HCT116 (cell line): ENCODE measurements around the gene SCAANT1. TPM values are rescaled to one million over a fixed set of nuclear protein-coding genes. Genes with fewer than 3 reads are reported as not detected.
A peak's percentile ranks its signal among the peaks of the same experiment; 100 is the strongest.

Experiments
- ATAC-seq: fragments of 200-7000 bp; cut with Tn5 transposase; 2 replicates; pipeline ENCODE4 v1.9.1; 2020; ENCODE audit warnings: mild to moderate bottlenecking, moderate library complexity
- BruUV-seq: library from RNA; stranded (reverse); fragments of 400-500 nt; replicated peaks from 2 replicates; lab custom pipeline; 2021; lab: Mats Ljungman, UMichigan
- CTCF ChIA-PET: fragments of 300-600 bp; sonication (Branson Sonifier 250); formaldehyde crosslinking; loops from one replicate; lab custom pipeline; 2021; ENCODE audit warnings: antibody characterized with exemption; lab: Charles Lee
- POLR2A ChIA-PET: fragments of 300-600, 350-600 bp; sonication (Branson Sonifier 250); formaldehyde crosslinking; loops from one replicate; lab custom pipeline; 2021; ENCODE audit warnings: antibody characterized with exemption; lab: Charles Lee
- RAD21 ChIA-PET, 2 experiments: fragments of 300-600 bp; sonication (Branson Sonifier 250); formaldehyde crosslinking; loops; one replicate each; lab custom pipeline; 2023; ENCODE audit warnings: low total read pairs in 2 of 2; ENCODE audit not compliant: uncharacterized antibody in 2 of 2, unreplicated experiment in 2 of 2, low non-redundant PET in 1 of 2; lab: Charles Lee
- DNase-seq: peaks from one replicate; pipeline ENCODE4 v3.0.0-alpha.2; 2010; ENCODE audit warnings: low read depth, low spot score
- H2AFZ ChIP-seq: fragments of 200-600 bp; shearing (Covaris generic), sonication (generic); 2 replicates; pipeline ENCODE4 v1.6.1; 2017; ENCODE audit warnings: low read depth, mixed run types, mixed read lengths, antibody characterized with exemption, low read length; ENCODE audit not compliant: poor library complexity, severe bottlenecking
- H3K27ac ChIP-seq: 2 replicates; pipeline ENCODE4 v1.5.1; 2012; ENCODE audit warnings: low read depth, low read length
- H3K27me3 ChIP-seq: fragments of 200-600 bp; sonication (generic); 2 replicates; pipeline ENCODE4 v1.6.1; 2016; ENCODE audit warnings: mixed run types, low read length, mixed read lengths; ENCODE audit not compliant: insufficient read depth
- H3K36me3 ChIP-seq, 2 experiments: fragments of 200-500 bp in 1 of 2; fragments of 200-600 bp in 1 of 2; sonication (Bioruptor generic) in 1 of 2; sonication (generic) in 1 of 2; 2 replicates each; pipeline versions ENCODE4 v1.5.1 to v1.6.1; 2014 to 2016; ENCODE audit warnings: low read length in 2 of 2, inconsistent platforms in 1 of 2, mixed read lengths in 1 of 2, mixed run types in 1 of 2; ENCODE audit not compliant: insufficient read depth in 2 of 2, control insufficient read depth in 1 of 2
- H3K4me1 ChIP-seq, 2 experiments: fragments of 200-600 bp in 1 of 2; sonication (generic) in 1 of 2; 2 replicates each; pipeline versions ENCODE4 v1.5.1 to v1.6.1; 2012 to 2017; ENCODE audit warnings: low read length in 2 of 2, inconsistent platforms in 1 of 2, mild to moderate bottlenecking in 1 of 2, mixed read lengths in 1 of 2, mixed run types in 1 of 2, moderate library complexity in 1 of 2; ENCODE audit not compliant: insufficient read depth in 2 of 2, control insufficient read depth in 1 of 2
- H3K4me2 ChIP-seq: fragments of 200-600 bp; sonication (generic); 2 replicates; pipeline ENCODE4 v1.6.1; 2017; ENCODE audit warnings: mixed run types, low read length, mixed read lengths
- H3K4me3 ChIP-seq, 2 experiments: fragments of 200-600 bp in 1 of 2; sonication (generic) in 1 of 2; replicated peaks in 1 of 2; 2 replicates each; pipeline ENCODE4 v1.5.1; 2011 to 2016; ENCODE audit warnings: low read length in 2 of 2, control low read depth in 1 of 2, low read depth in 1 of 2, mild to moderate bottlenecking in 1 of 2, mixed read lengths in 1 of 2, mixed run types in 1 of 2
- H3K79me2 ChIP-seq: fragments of 200-600 bp; sonication (generic); 2 replicates; pipeline ENCODE4 v1.6.1; 2017; ENCODE audit warnings: mild to moderate bottlenecking, mixed run types, low read length, moderate library complexity, mixed read lengths; ENCODE audit not compliant: insufficient read depth
- H3K9ac ChIP-seq: fragments of 200-600 bp; sonication (generic); 2 replicates; pipeline ENCODE4 v1.6.1; 2016; ENCODE audit warnings: low read length, mixed read lengths
- H3K9me2 ChIP-seq: fragments of 200-600 bp; sonication (generic), shearing (Covaris generic); 2 replicates; pipeline ENCODE4 v1.6.1; 2017; ENCODE audit warnings: mixed run types, mild to moderate bottlenecking, moderate library complexity; ENCODE audit not compliant: insufficient read depth
- H3K9me3 ChIP-seq, 2 experiments: fragments of 200-500 bp in 1 of 2; fragments of 200-600 bp in 1 of 2; sonication (Bioruptor generic) in 1 of 2; sonication (generic) in 1 of 2; 2 replicates each; pipeline ENCODE4 v1.6.1; 2014 to 2017; ENCODE audit warnings: low read length in 2 of 2, mixed read lengths in 2 of 2, inconsistent platforms in 1 of 2, low read depth in 1 of 2, mild to moderate bottlenecking in 1 of 2, mixed run types in 1 of 2, moderate library complexity in 1 of 2; ENCODE audit not compliant: control insufficient read depth in 1 of 2, insufficient read depth in 1 of 2
- H4K20me1 ChIP-seq: fragments of 200-600 bp; sonication (generic), shearing (Covaris generic); 2 replicates; pipeline ENCODE4 v1.6.1; 2017; ENCODE audit warnings: mixed run types, mild to moderate bottlenecking, moderate library complexity; ENCODE audit not compliant: insufficient read depth
- ATF3 ChIP-seq: IDR thresholded peaks from 2 replicates; pipeline ENCODE4 v1.6.1; 2012
- CBX3 ChIP-seq: IDR thresholded peaks from 2 replicates; pipeline ENCODE4 v1.6.1; 2012; ENCODE audit warnings: low read depth
- CEBPB ChIP-seq: IDR thresholded peaks from 2 replicates; pipeline ENCODE4 v1.6.1; 2012; ENCODE audit warnings: low read depth
- EGR1 ChIP-seq: IDR thresholded peaks from 2 replicates; pipeline ENCODE4 v1.6.1; 2012; ENCODE audit warnings: low read depth
- ELF1 ChIP-seq: IDR thresholded peaks from 2 replicates; pipeline ENCODE4 v1.6.1; 2012; ENCODE audit warnings: low read depth, borderline replicate concordance
- EZH2 ChIP-seq: fragments of 200-600 bp; sonication (generic); IDR thresholded peaks from 2 replicates; pipeline ENCODE4 v1.6.1; 2017; ENCODE audit warnings: antibody characterized with exemption, mixed run types
- EZH2phosphoT487 ChIP-seq: fragments of 200-600 bp; IDR thresholded peaks from 2 replicates; pipeline ENCODE4 v1.6.1; 2018; ENCODE audit warnings: antibody characterized with exemption, borderline replicate concordance
- FOSL1 ChIP-seq: IDR thresholded peaks from 2 replicates; pipeline ENCODE4 v1.6.1; 2012; ENCODE audit warnings: low read depth
- JUND ChIP-seq: IDR thresholded peaks from 2 replicates; pipeline ENCODE4 v1.6.1; 2012
- MAX ChIP-seq: IDR thresholded peaks from 2 replicates; pipeline ENCODE4 v1.6.1; 2012
- POLR2AphosphoS5 ChIP-seq: IDR thresholded peaks from 2 replicates; pipeline ENCODE4 v1.6.1; 2011; ENCODE audit warnings: mild to moderate bottlenecking, low read depth, low read length, moderate library complexity
- RAD21 ChIP-seq: IDR thresholded peaks from 2 replicates; pipeline ENCODE4 v1.6.1; 2012; ENCODE audit warnings: low read depth, mild to moderate bottlenecking
- SIN3A ChIP-seq: IDR thresholded peaks from 2 replicates; pipeline ENCODE4 v1.6.1; 2012; ENCODE audit warnings: low read depth
- SP1 ChIP-seq: IDR thresholded peaks from 2 replicates; pipeline ENCODE4 v1.6.1; 2012; ENCODE audit warnings: low read depth
- SRF ChIP-seq: IDR thresholded peaks from 2 replicates; pipeline ENCODE4 v1.6.1; 2012; ENCODE audit warnings: low read depth
- TCF7L2 ChIP-seq: IDR thresholded peaks from 2 replicates; pipeline ENCODE4 v1.7.0; 2011; ENCODE audit warnings: borderline replicate concordance, inconsistent platforms; ENCODE audit not compliant: insufficient read depth, insufficient read length; ENCODE audit errors: extremely low read depth
- YY1 ChIP-seq: IDR thresholded peaks from 2 replicates; pipeline ENCODE4 v1.6.1; 2011; ENCODE audit warnings: low read length, low read depth, moderate library complexity, mild to moderate bottlenecking; ENCODE audit not compliant: insufficient replicate concordance; ENCODE audit errors: extremely low read depth
- ZFX ChIP-seq: fragments of 450-650 bp; IDR thresholded peaks from 2 replicates; pipeline ENCODE4 v1.6.1; 2017
- intact Hi-C: fragments of 100-400 bp; cut with micrococcal nuclease; formaldehyde crosslinking; loops from 2 replicates; pipeline ENCODE4 v1.10.0; 2022
- total RNA-seq: library from RNA; stranded (reverse); gene quantifications from one replicate; pipeline ENCODE4 v1.2.1, GENCODE V29; 2021; ENCODE audit not compliant: unreplicated experiment
- TF ChIP-seq, protein P1 (sequence below): IDR thresholded peaks from 2 replicates; pipeline ENCODE4 v1.6.1; 2011; ENCODE audit warnings: mild to moderate bottlenecking, low read length, moderate library complexity; ENCODE audit not compliant: insufficient replicate concordance; ENCODE audit errors: extremely low read depth

The SCAANT1 gene
- total RNA-seq, 1 experiment from 2014 or later, result not detected

GRCh38 chr3:63867225-63867624 lies 45.0 kb downstream of the SCAANT1 start (continued):
- TF ChIP-seq MAX (no peak), SP1 (no peak), ATF3 (no peak), CEBPB (no peak), EZH2 (no peak), EGR1 (no peak), CBX3 (no peak), ZFX (no peak), EZH2phosphoT487 (no peak), ELF1 (no peak), JUND (no peak), TCF7L2 (no peak), RAD21 (no peak)

- Histone ChIP-seq H3K9me3 (no peaks in the 10 kb centered on the region), H3K79me2 (peaks cover 73% of the 10 kb centered on the region), H3K4me3 (peak overlapping the region; percentile 68 to 79), H3K27ac (peak overlapping the region; percentile 93), H3K9ac (peak overlapping the region; percentile 85), H3K4me2 (peak overlapping the region; percentile 82), H3K36me3 (no peaks in the 10 kb centered on the region), H3K9me2 (no peaks in the 10 kb centered on the region), H3K27me3 (no peaks in the 10 kb centered on the region), H4K20me1 (no peaks in the 10 kb centered on the region), H2AFZ (no peak overlapping the region), H3K4me1 (peaks cover 4 to 18% of the 10 kb centered on the region in 2 experiments; a peak in 3 of 4 replicates)
- RAD21 ChIA-PET, result no interaction called here
- no peak for ATAC-seq
- CTCF ChIA-PET, result no interaction called here
- POLR2A ChIA-PET, result no interaction called here
- intact Hi-C loops, result loop anchor here (5.0 kb wide), 1 partner anchor 47 kb away; the partner anchor contains the start of gene SCAANT1
- TSS peak; percentile 64 for BruUV-seq
- no peak for DNase-seq
- TF ChIP-seq RAD21 (no peak), EZH2phosphoT487 (no peak), POLR2AphosphoS5 (no peak), EGR1 (no peak), MAX (no peak), CBX3 (no peak), FOSL1 (no peak), EZH2 (no peak), ATF3 (no peak), YY1 (no peak), ZFX (no peak), ELF1 (no peak), SP1 (no peak), SRF (no peak), SIN3A (no peak), TCF7L2 (no peak)
- TF ChIP-seq, protein P1, sequence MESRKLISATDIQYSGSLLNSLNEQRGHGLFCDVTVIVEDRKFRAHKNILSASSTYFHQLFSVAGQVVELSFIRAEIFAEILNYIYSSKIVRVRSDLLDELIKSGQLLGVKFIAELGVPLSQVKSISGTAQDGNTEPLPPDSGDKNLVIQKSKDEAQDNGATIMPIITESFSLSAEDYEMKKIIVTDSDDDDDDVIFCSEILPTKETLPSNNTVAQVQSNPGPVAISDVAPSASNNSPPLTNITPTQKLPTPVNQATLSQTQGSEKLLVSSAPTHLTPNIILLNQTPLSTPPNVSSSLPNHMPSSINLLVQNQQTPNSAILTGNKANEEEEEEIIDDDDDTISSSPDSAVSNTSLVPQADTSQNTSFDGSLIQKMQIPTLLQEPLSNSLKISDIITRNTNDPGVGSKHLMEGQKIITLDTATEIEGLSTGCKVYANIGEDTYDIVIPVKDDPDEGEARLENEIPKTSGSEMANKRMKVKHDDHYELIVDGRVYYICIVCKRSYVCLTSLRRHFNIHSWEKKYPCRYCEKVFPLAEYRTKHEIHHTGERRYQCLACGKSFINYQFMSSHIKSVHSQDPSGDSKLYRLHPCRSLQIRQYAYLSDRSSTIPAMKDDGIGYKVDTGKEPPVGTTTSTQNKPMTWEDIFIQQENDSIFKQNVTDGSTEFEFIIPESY, result no peak
Measured at GRCh38 chr3:63864965-63865327, 47.2 kb downstream of the SCAANT1 start.
